WERI-Rb-1 (cell line): ENCODE results near the gene APOOL.
"Not testable (repeated sequence)": the region's sequence is repeated elsewhere in the genome, so short reads cannot be mapped to it uniquely, and the experiment has no call there.

Experiments used
- DNase-seq: peaks from one replicate; pipeline ENCODE4 v3.0.0-alpha.2; 2020
- H3K27ac ChIP-seq: fragments of 250-450 bp; sonication (Bioruptor Pico); 2 replicates; pipeline ENCODE4 v1.5.1; 2020; ENCODE audit warnings: mild to moderate bottlenecking, moderate library complexity
- H3K27me3 ChIP-seq: fragments of 250-450 bp; sonication (Bioruptor Pico); 2 replicates; pipeline ENCODE4 v1.5.1; 2021; ENCODE audit warnings: mild to moderate bottlenecking, low read depth, moderate library complexity; ENCODE audit not compliant: insufficient read depth, severe bottlenecking
- H3K36me3 ChIP-seq: fragments of 250-450 bp; sonication (Bioruptor Pico); 2 replicates; pipeline ENCODE4 v1.5.1; 2020; ENCODE audit warnings: mild to moderate bottlenecking, moderate library complexity
- H3K4me3 ChIP-seq: 2 replicates; pipeline ENCODE4 v1.5.1; 2011; ENCODE audit warnings: low read depth, mild to moderate bottlenecking, control low read depth, low read length
- H3K9me3 ChIP-seq: fragments of 250-450 bp; sonication (Bioruptor Pico); 2 replicates; pipeline ENCODE4 v1.5.1; 2021; ENCODE audit warnings: mild to moderate bottlenecking, moderate library complexity; ENCODE audit not compliant: severe bottlenecking
- TF ChIP-seq, protein P1 (sequence below): IDR thresholded peaks from 2 replicates; pipeline ENCODE4 v1.5.1; 2011; ENCODE audit warnings: low read depth, mild to moderate bottlenecking, control low read depth, inconsistent platforms, low read length

The APOOL gene

GRCh38 chrX:85051627-85052026 lies 48.0 kb downstream of the APOOL start:
- no peak for DNase-seq
- Histone ChIP-seq H3K4me3 (no peak overlapping the region), H3K9me3 (no peaks in the 10 kb centered on the region), H3K27me3 (peaks cover 3% of the 10 kb centered on the region), H3K36me3 (no peaks in the 10 kb centered on the region), H3K27ac (no peak overlapping the region)
- TF ChIP-seq, protein P1, sequence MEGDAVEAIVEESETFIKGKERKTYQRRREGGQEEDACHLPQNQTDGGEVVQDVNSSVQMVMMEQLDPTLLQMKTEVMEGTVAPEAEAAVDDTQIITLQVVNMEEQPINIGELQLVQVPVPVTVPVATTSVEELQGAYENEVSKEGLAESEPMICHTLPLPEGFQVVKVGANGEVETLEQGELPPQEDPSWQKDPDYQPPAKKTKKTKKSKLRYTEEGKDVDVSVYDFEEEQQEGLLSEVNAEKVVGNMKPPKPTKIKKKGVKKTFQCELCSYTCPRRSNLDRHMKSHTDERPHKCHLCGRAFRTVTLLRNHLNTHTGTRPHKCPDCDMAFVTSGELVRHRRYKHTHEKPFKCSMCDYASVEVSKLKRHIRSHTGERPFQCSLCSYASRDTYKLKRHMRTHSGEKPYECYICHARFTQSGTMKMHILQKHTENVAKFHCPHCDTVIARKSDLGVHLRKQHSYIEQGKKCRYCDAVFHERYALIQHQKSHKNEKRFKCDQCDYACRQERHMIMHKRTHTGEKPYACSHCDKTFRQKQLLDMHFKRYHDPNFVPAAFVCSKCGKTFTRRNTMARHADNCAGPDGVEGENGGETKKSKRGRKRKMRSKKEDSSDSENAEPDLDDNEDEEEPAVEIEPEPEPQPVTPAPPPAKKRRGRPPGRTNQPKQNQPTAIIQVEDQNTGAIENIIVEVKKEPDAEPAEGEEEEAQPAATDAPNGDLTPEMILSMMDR, result no peak

DNA sequence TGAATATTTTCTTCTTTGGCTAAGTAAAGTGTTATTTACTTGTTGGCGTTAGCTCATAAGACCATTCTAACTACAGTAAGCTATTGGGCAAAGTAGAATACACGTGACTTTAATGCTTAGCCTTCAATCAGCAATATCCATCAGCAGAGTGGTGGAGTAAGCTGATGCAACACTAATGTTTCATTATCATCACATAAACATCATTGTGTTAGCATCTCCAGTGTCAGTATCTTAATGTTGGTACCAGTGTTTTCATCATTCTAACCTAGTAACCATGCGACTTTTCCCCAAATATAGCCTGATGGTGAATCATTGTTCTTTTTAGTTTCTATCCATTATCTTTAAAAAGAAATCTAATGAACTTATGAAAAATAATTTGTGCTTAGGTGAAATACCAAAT lies 48.5 kb downstream of the APOOL start:
- H3K27ac ChIP-seq, result no peak overlapping the region
- no peak overlapping the region for H3K4me3 ChIP-seq
- H3K27me3 ChIP-seq, result peaks cover 3% of the 10 kb centered on the region
- TF ChIP-seq, protein P1, result no peak
- DNase-seq, result no peak
- H3K9me3 ChIP-seq, result no peaks in the 10 kb centered on the region
- H3K36me3 ChIP-seq, result no peaks in the 10 kb centered on the region

GRCh38 chrX:85052636-85053343 lies 49.1 kb downstream of the APOOL start:
- Histone ChIP-seq H3K27me3 (peaks cover 3% of the 10 kb centered on the region), H3K4me3 (no peak overlapping the region), H3K36me3 (no peaks in the 10 kb centered on the region), H3K9me3 (no peaks in the 10 kb centered on the region), H3K27ac (no peak overlapping the region)
- TF ChIP-seq, protein P1, result no peak
- DNase-seq, result no peak

- Histone ChIP-seq H3K27me3 (no peaks in the 10 kb centered on the region), H3K27ac (no peak overlapping the region), H3K9me3 (no peaks in the 10 kb centered on the region), H3K4me3 (no peak overlapping the region), H3K36me3 (no peaks in the 10 kb centered on the region)
- TF ChIP-seq, protein P1, result no peak
- no peak for DNase-seq
Observed at GRCh38 chrX:85065512-85066198, 62.0 kb downstream of the APOOL start.

- H3K4me3 ChIP-seq, H3K27me3 ChIP-seq, H3K9me3 ChIP-seq, H3K27ac ChIP-seq, DNase-seq, H3K36me3 ChIP-seq: not testable (repeated sequence)
Observed at GRCh38 chrX:85077247-85077646, 73.6 kb downstream of the APOOL start.

GRCh38 chrX:85084770-85085393 lies 81.2 kb downstream of the APOOL start:
- Histone ChIP-seq H3K27ac (no peak overlapping the region), H3K4me3 (no peak overlapping the region), H3K27me3 (no peaks in the 10 kb centered on the region), H3K9me3 (no peaks in the 10 kb centered on the region), H3K36me3 (no peaks in the 10 kb centered on the region)
- TF ChIP-seq, protein P1, result peak; percentile 61
- no peak for DNase-seq
